Measurements from ENCODE around the gene ULK1. TPM values are rescaled to one million over a fixed set of nuclear protein-coding genes. Genes with fewer than 3 reads are reported as not detected.
"Not testable (repeated sequence)": the region's sequence is repeated elsewhere in the genome, so short reads cannot be mapped to it uniquely, and the experiment has no call there.

ULK1 gene
- total RNA-seq, 1 donor from 2014 or later: 5.7 TPM

DNA sequence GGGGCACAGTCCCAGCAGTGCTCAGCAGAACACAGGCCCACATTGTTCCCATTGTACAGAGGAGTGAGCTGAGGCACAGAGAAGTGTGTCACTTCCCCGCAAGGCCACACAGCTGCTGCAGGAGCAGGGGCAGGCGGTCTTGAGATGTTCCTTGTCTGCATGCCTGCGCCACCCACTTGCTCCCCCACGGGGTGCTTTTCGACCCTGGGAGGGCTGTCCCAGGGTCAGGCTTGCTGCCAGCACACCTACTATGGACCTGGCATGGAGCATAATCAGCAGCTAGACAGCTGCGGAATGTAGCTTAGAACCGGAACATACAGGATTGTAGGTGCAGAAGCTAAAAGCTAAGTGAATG, 47.5 kb downstream of the ULK1 start:
- Histone ChIP-seq H3K27ac (ENCODE audit: low read depth, low read length) (no peak overlapping the region), H3K36me3 (ENCODE audit: control insufficient read depth in 3 of 3, insufficient read depth in 3 of 3, low read length in 3 of 3) (peaks cover 22 to 32% (median 25%) of the 10 kb centered on the region in 3 donors), H3K27me3 (ENCODE audit: control insufficient read depth in 3 of 3, insufficient read depth in 3 of 3, low read length in 3 of 3) (no peaks in the 10 kb centered on the region), H3K9ac (ENCODE audit: low read depth in 1 of 3, low read length in 3 of 3) (no peak overlapping the region), H3K9me3 (ENCODE audit: control insufficient read depth in 3 of 3, low read length in 3 of 3) (no peaks in the 10 kb centered on the region), H3K4me3 (ENCODE audit: low read length in 3 of 3) (no peak overlapping the region), H3K4me1 (ENCODE audit: control insufficient read depth in 3 of 3, insufficient read depth in 3 of 3, low read length in 3 of 3) (no peaks in the 10 kb centered on the region)

DNA sequence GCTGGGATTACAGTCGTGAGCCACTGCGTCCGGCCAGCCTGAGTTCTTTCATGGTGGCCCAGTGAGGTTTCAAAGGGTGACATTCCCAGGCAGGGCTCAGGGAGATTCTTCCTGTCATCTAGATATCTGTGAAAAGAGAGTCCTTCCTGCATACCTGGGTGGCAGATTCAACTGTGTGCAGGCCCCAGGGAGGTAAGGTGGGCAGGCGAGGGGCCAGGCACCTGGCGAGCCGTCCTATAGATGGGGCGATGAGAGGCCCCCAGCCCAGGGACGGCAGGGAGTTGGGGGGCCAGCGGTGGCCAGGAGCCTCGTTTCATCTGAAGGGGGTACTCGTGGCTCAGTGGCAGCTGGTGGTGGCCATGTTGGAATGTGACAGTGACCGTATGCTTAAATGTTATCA, 48.2 kb downstream of the ULK1 start:
- H3K9ac ChIP-seq (ENCODE audit: low read depth in 1 of 3, low read length in 3 of 3): no peak overlapping the region
- H3K36me3 ChIP-seq (ENCODE audit: control insufficient read depth in 3 of 3, insufficient read depth in 3 of 3, low read length in 3 of 3): peaks cover 22 to 32% (median 25%) of the 10 kb centered on the region in 3 donors
- no peaks in the 10 kb centered on the region for H3K9me3 ChIP-seq (ENCODE audit: control insufficient read depth in 3 of 3, low read length in 3 of 3)
- peaks cover 0 to 4% (median 3%) of the 10 kb centered on the region in 3 donors for H3K4me1 ChIP-seq (ENCODE audit: control insufficient read depth in 3 of 3, insufficient read depth in 3 of 3, low read length in 3 of 3)
- H3K27me3 ChIP-seq (ENCODE audit: control insufficient read depth in 3 of 3, insufficient read depth in 3 of 3, low read length in 3 of 3): no peaks in the 10 kb centered on the region
- H3K27ac ChIP-seq (ENCODE audit: low read depth, low read length): no peak overlapping the region
- no peak overlapping the region for H3K4me3 ChIP-seq (ENCODE audit: low read length in 3 of 3)

DNA sequence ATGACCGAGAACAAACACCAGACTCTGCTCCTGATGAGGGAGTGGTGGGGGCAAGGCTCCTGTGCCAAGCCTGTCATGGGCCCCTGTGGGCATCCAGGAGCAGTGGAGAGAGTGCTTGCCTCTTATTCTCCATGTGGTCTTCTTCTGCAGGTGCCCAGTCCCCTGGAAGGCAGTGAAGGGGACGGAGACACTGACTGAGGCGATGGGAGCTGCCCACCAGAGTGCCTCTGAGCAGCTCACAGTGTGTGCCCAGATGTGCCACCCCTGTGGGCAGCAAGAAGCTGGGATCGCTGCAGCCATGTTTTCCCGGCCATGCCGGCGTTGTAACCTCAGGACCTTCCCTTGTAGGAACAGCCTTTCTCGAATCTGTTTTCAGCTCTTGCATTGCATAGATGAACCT, 49.0 kb downstream of the ULK1 start:
- peaks cover 0 to 4% (median 3%) of the 10 kb centered on the region in 3 donors for H3K4me1 ChIP-seq (ENCODE audit: control insufficient read depth in 3 of 3, insufficient read depth in 3 of 3, low read length in 3 of 3)
- no peaks in the 10 kb centered on the region for H3K27me3 ChIP-seq (ENCODE audit: control insufficient read depth in 3 of 3, insufficient read depth in 3 of 3, low read length in 3 of 3)
- peaks cover 22 to 32% (median 25%) of the 10 kb centered on the region in 3 donors for H3K36me3 ChIP-seq (ENCODE audit: control insufficient read depth in 3 of 3, insufficient read depth in 3 of 3, low read length in 3 of 3)
- no peaks in the 10 kb centered on the region for H3K9me3 ChIP-seq (ENCODE audit: control insufficient read depth in 3 of 3, low read length in 3 of 3)
- no peak overlapping the region for H3K4me3 ChIP-seq (ENCODE audit: low read length in 3 of 3)
- no peak overlapping the region for H3K9ac ChIP-seq (ENCODE audit: low read depth in 1 of 3, low read length in 3 of 3)
- no peak overlapping the region for H3K27ac ChIP-seq (ENCODE audit: low read depth, low read length)

DNA sequence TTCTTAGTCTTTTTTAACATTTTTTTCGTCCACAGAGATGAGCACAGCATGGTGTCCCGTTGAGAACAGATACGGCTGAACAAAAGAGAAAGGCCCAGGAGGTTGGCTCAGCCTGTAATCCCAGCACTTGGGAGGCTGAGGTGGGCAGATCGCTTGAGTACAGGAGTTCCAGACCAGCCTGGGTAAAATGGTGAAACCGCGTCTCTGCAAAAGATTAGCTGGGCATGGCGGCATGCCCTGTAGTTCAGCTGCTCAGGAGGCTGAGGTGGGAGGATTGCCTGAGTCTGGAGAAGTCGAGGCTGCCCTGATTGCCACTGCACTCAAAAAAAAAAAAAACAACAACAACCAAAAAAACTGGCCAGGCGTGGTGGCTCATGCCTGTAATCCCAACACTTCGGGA, 49.5 kb downstream of the ULK1 start:
- no peaks in the 10 kb centered on the region for H3K27me3 ChIP-seq (ENCODE audit: control insufficient read depth in 3 of 3, insufficient read depth in 3 of 3, low read length in 3 of 3)
- H3K4me3 ChIP-seq (ENCODE audit: low read length in 3 of 3): no peak overlapping the region
- peaks cover 0 to 4% (median 3%) of the 10 kb centered on the region in 3 donors for H3K4me1 ChIP-seq (ENCODE audit: control insufficient read depth in 3 of 3, insufficient read depth in 3 of 3, low read length in 3 of 3)
- no peak overlapping the region for H3K27ac ChIP-seq (ENCODE audit: low read depth, low read length)
- H3K9ac ChIP-seq (ENCODE audit: low read depth in 1 of 3, low read length in 3 of 3): no peak overlapping the region
- peaks cover 22 to 32% (median 25%) of the 10 kb centered on the region in 3 donors for H3K36me3 ChIP-seq (ENCODE audit: control insufficient read depth in 3 of 3, insufficient read depth in 3 of 3, low read length in 3 of 3)
- no peaks in the 10 kb centered on the region for H3K9me3 ChIP-seq (ENCODE audit: control insufficient read depth in 3 of 3, low read length in 3 of 3)

DNA sequence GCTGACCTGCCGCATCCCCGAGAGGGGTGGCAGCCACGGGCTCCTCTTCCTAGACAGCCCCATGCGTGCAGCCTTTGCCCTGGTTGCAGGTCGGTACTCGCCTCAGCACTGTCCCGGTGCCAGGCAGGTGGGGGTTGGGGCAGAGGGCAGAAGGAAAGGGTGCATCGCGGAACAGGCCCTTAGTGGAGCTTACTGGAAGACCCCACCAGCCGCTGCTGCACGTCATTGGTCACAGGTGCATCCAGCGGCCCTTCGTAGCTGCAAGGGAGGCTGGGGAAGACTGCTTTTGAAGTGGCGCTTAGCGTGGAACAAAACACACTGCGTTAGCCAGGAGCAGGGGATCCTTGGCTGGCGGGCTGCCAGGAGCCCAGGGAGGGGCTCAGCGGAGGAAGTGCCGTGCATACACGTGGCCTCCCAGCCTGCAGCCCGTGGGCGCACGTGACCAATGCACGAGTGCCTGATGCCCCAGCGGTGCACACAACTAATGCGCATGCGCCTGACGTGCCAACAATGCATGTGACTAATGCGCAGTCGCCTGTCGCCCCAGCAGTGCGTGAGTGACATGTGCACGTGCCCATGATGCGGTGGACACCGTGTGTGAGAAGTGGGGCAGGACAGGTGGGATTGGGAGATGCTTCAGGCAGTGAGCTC, 50.3 kb downstream of the ULK1 start:
- H3K36me3 ChIP-seq (ENCODE audit: control insufficient read depth in 3 of 3, insufficient read depth in 3 of 3, low read length in 3 of 3): peaks cover 20 to 25% (median 22%) of the 10 kb centered on the region in 3 donors
- no peaks in the 10 kb centered on the region for H3K9me3 ChIP-seq (ENCODE audit: control insufficient read depth in 3 of 3, low read length in 3 of 3)
- no peaks in the 10 kb centered on the region for H3K27me3 ChIP-seq (ENCODE audit: control insufficient read depth in 3 of 3, insufficient read depth in 3 of 3, low read length in 3 of 3)
- H3K27ac ChIP-seq (ENCODE audit: low read depth, low read length): no peak overlapping the region
- H3K4me3 ChIP-seq (ENCODE audit: low read length in 3 of 3): no peak overlapping the region
- peaks cover 0 to 5% (median 4%) of the 10 kb centered on the region in 3 donors for H3K4me1 ChIP-seq (ENCODE audit: control insufficient read depth in 3 of 3, insufficient read depth in 3 of 3, low read length in 3 of 3)
- H3K9ac ChIP-seq (ENCODE audit: low read depth in 1 of 3, low read length in 3 of 3): no peak overlapping the region

DNA sequence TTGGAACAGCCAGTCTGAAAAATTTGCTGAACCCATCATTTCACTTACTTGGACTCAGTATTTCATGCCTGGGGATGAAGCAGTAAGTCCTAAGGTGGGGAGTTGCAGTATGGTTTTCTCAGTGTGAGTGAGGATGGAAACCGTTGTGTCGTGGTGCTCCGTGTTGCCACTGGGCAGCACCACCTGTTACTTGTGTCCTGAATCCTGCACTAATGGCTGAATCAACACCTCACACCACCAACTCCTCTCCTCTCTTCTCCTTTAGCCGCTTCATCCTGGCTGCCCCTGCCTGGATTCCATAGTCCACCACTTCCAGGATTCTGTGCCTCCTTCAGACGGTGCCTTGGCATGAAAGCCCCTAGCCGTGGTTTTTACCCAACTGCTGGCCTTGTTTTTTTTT, 52.3 kb downstream of the ULK1 start:
- H3K27ac ChIP-seq (ENCODE audit: low read depth, low read length): no peak overlapping the region
- peaks cover 9 to 15% (median 13%) of the 10 kb centered on the region in 3 donors for H3K4me1 ChIP-seq (ENCODE audit: control insufficient read depth in 3 of 3, insufficient read depth in 3 of 3, low read length in 3 of 3)
- H3K4me3 ChIP-seq (ENCODE audit: low read length in 3 of 3): no peak overlapping the region
- H3K9me3 ChIP-seq (ENCODE audit: control insufficient read depth in 3 of 3, low read length in 3 of 3): no peaks in the 10 kb centered on the region
- H3K27me3 ChIP-seq (ENCODE audit: control insufficient read depth in 3 of 3, insufficient read depth in 3 of 3, low read length in 3 of 3): no peaks in the 10 kb centered on the region
- H3K9ac ChIP-seq (ENCODE audit: low read depth in 1 of 3, low read length in 3 of 3): no peak overlapping the region
- peaks cover 9 to 13% (median 11%) of the 10 kb centered on the region in 3 donors for H3K36me3 ChIP-seq (ENCODE audit: control insufficient read depth in 3 of 3, insufficient read depth in 3 of 3, low read length in 3 of 3)

DNA sequence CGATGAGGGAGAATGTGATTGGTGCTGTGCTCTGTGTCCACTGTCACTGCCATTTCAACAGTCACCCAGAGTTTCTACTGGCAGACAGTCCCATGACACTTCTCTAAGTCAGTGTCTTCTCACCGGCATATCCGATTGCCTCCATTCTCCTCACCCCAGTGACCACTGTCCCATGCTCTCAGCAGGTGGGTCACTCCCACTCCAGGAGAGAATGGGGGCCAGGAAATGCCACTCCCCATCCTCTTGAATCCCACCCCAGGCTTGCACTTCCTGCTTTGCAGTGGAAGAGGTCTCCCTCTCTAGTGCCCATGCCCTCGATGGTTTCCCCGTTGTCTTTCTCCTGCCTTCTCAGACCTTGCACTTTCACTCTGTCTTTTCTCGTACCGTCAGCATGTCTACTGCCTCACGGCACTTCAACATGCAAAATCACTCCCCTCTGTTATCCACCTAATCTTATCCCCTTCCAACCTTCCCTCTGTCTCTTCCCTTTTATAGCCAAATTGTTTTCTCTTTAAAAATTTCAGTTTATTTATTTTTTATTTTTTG, 53.1 kb downstream of the ULK1 start:
- Histone ChIP-seq H3K27ac (ENCODE audit: low read depth, low read length) (peak overlapping the region; percentile 30), H3K27me3 (ENCODE audit: control insufficient read depth in 3 of 3, insufficient read depth in 3 of 3, low read length in 3 of 3) (no peaks in the 10 kb centered on the region)

DNA sequence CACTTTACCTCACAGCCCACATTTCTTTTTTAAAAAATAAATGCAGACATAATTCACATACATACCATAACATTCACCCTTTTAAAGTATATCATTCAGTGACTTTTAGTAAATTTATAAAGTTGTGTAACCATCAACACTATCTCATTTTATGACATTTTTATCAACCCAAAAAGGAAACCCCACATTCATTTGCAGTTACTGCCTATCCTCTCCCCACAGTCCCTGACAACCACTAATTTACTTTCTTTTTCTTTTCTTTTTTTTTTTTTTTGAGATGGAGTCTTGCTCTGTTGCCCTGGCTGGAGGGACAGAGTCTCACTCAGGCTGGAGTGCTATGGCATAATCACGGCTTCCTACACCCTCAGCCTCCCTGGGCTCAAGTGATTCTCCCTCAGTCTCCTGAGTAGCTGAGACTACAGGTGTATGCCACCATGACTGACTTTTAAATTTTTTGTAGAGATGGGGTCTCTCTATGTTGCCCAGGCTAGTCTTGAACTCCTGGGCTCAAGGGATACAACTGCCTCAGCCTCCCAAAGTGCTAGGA, 53.8 kb downstream of the ULK1 start:
- Histone ChIP-seq H3K4me1 (ENCODE audit: control insufficient read depth in 3 of 3, insufficient read depth in 3 of 3, low read length in 3 of 3) (peaks cover 12 to 21% (median 15%) of the 10 kb centered on the region in 3 donors), H3K9ac (ENCODE audit: low read depth in 1 of 3, low read length in 3 of 3) (no peak overlapping the region), H3K27ac (ENCODE audit: low read depth, low read length) (peak overlapping the region; percentile 72), H3K9me3 (ENCODE audit: control insufficient read depth in 3 of 3, low read length in 3 of 3) (no peaks in the 10 kb centered on the region), H3K36me3 (ENCODE audit: control insufficient read depth in 3 of 3, insufficient read depth in 3 of 3, low read length in 3 of 3) (peaks cover 5 to 10% (median 7%) of the 10 kb centered on the region in 3 donors), H3K4me3 (ENCODE audit: low read length in 3 of 3) (no peak overlapping the region), H3K27me3 (ENCODE audit: control insufficient read depth in 3 of 3, insufficient read depth in 3 of 3, low read length in 3 of 3) (no peaks in the 10 kb centered on the region)

More for the DNA sequence above, 53.1 kb downstream of the ULK1 start:
- H3K36me3 ChIP-seq (ENCODE audit: control insufficient read depth in 3 of 3, insufficient read depth in 3 of 3, low read length in 3 of 3): peaks cover 7 to 10% (median 7%) of the 10 kb centered on the region in 3 donors
- no peaks in the 10 kb centered on the region for H3K9me3 ChIP-seq (ENCODE audit: control insufficient read depth in 3 of 3, low read length in 3 of 3)
- H3K9ac ChIP-seq (ENCODE audit: low read depth in 1 of 3, low read length in 3 of 3): no peak overlapping the region
- H3K4me3 ChIP-seq (ENCODE audit: low read length in 3 of 3): no peak overlapping the region
- peaks cover 9 to 16% (median 15%) of the 10 kb centered on the region in 3 donors for H3K4me1 ChIP-seq (ENCODE audit: control insufficient read depth in 3 of 3, insufficient read depth in 3 of 3, low read length in 3 of 3)

DNA sequence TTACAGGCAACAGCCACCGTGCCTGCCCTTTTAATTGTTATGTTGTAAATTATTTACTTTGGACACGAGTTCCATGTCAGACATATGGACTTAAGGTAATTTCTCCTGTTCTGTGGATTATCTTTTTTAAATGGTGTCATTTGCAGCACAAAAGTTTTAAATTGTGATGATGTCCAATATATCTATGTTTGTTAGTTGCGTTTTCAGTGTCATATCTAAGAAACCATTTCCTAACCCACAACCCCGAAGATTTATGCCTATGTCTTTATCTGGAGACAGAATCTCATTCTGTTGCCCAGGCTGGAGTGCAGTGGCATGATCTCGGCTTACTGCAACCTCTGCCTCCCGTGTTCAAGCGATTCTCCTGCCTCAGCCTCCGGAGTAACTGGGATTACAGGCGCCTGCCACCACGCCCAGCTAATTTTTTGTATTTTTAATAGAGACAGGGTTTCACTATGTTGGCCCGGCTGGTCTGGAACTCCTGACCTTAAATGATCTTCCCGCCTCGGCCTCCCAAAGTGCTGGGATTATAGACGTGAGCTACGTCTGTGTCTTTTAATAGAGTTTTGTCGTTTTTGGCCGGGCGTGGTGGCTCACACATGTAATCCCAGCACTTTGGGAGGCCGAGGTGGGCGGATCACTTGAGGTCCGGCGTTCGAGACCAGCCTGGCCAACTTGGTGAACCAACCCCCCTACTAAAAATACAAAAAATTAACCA, 54.5 kb downstream of the ULK1 start:
- peak overlapping the region in 2 of 3 donors; percentile 45 to 64 for H3K9ac ChIP-seq (ENCODE audit: low read depth in 1 of 3, low read length in 3 of 3)
- peak overlapping the region; percentile 60 to 75 (median 67) for H3K4me3 ChIP-seq (ENCODE audit: low read length in 3 of 3)
- H3K9me3 ChIP-seq (ENCODE audit: control insufficient read depth in 3 of 3, low read length in 3 of 3); H3K36me3 ChIP-seq (ENCODE audit: control insufficient read depth in 3 of 3, insufficient read depth in 3 of 3, low read length in 3 of 3); H3K27me3 ChIP-seq (ENCODE audit: control insufficient read depth in 3 of 3, insufficient read depth in 3 of 3, low read length in 3 of 3): not testable (repeated sequence)
- H3K4me1 ChIP-seq (ENCODE audit: control insufficient read depth in 3 of 3, insufficient read depth in 3 of 3, low read length in 3 of 3): peaks cover 12 to 21% (median 15%) of the 10 kb centered on the region in 3 donors
- H3K27ac ChIP-seq (ENCODE audit: low read depth, low read length): peak overlapping the region; percentile 72

Data from skeletal muscle tissue (tissue), 4 donors.